Heart right ventricle (tissue), 16 donors: Measurements from ENCODE around the gene ASCC1. TPM values are rescaled to one million over a fixed set of nuclear protein-coding genes. Genes with fewer than 3 reads are reported as not detected.

Source experiments
- ATAC-seq, 8 donors: fragments of 200-7000 bp; cut with Tn5 transposase; one replicate each; pipeline ENCODE4 v1.9.1; 2020; ENCODE audit warnings: mild to moderate bottlenecking in 8 of 8, moderate library complexity in 8 of 8, moderate number of reproducible peaks in 1 of 8
- DNase-seq, 2 donors: peaks; one replicate each; pipeline ENCODE4 v3.0.0-alpha.2; 2020
- H3K27ac ChIP-seq, 10 donors: fragments of 200-600 bp; sonication (generic) in 2 of 10; one replicate each; pipeline versions ENCODE4 v1.5.0 to v1.8.0; 2020 to 2022; ENCODE audit warnings: mild to moderate bottlenecking in 3 of 10
- H3K27me3 ChIP-seq, 7 donors: fragments of 200-600 bp; one replicate each; pipeline ENCODE4 v1.8.0; 2021 to 2022; ENCODE audit warnings: mild to moderate bottlenecking in 2 of 7
- H3K36me3 ChIP-seq, 9 donors: fragments of 200-600 bp; sonication (generic) in 1 of 9; one replicate each; pipeline versions ENCODE4 v1.5.0 to v1.8.0; 2020 to 2022; ENCODE audit warnings: mild to moderate bottlenecking in 2 of 9
- H3K4me1 ChIP-seq, 9 donors: fragments of 200-600 bp; sonication (generic) in 1 of 9; one replicate each; pipeline versions ENCODE4 v1.5.0 to v1.8.0; 2020 to 2022; ENCODE audit warnings: mild to moderate bottlenecking in 4 of 9
- H3K4me3 ChIP-seq, 10 donors: fragments of 200-600 bp; sonication (generic) in 2 of 10; one replicate each; pipeline versions ENCODE4 v1.5.0 to v1.8.0; 2020 to 2022; ENCODE audit warnings: mild to moderate bottlenecking in 7 of 10, moderate library complexity in 2 of 10
- H3K9me3 ChIP-seq, 11 donors: fragments of 200-600 bp in 10 of 11; sonication (generic) in 2 of 11; one replicate each; pipeline versions ENCODE4 v1.5.0 to v1.8.0; 2013 to 2022; ENCODE audit warnings: mild to moderate bottlenecking in 2 of 11, control low read depth in 1 of 11, moderate library complexity in 1 of 11
- CTCF ChIP-seq, 9 donors: fragments of 200-600 bp; sonication (generic) in 2 of 9; IDR thresholded peaks; one replicate each; pipeline versions ENCODE4 v1.5.0 to v1.8.0; 2021 to 2022; ENCODE audit warnings: antibody characterized with exemption in 9 of 9, mild to moderate bottlenecking in 5 of 9, moderate library complexity in 1 of 9
- WGBS, 2 donors: extraction: QIAGEN DNeasy Blood & Tissue Kit; methylation state at CpG; one replicate each; pipeline ENCODE4 v1.1.7; 2013; ENCODE audit warnings: inconsistent platforms in 1 of 2; 5-methylcytosine and 5-hydroxymethylcytosine counted together
- intact Hi-C, 10 donors: fragments of 100-400 bp; cut with DNase I; formaldehyde crosslinking; loops; one replicate each; pipeline versions ENCODE4 v1.11.1 to v1.14.2; 2022
- polyA plus RNA-seq, 2 donors: library from polyadenylated mRNA; stranded (reverse); fragments of 200-250 nt; gene quantifications; one replicate each; pipeline ENCODE4 v1.2.3, GENCODE V29; 2013
- total RNA-seq, 10 donors: library from RNA; stranded (reverse); fragmentation: NEBNext Ultra II Directional in 3 of 10; extraction: Animal tissue kit (Norgen Biotek cat#: 25700) in 3 of 10; gene quantifications; one replicate each; pipeline versions ENCODE4 v1.2.1 to v1.2.4, GENCODE V29; 2021 to 2023
- donor health status: Arrhythmogenic right ventricular cardiomyopathy.
- donor health status: ischemic (EF 13 %, LVEDD 7.1; RV severe dilation, severe dysfunction).
- donor health status: healthy with polysubstance abuse.
- donor health status: DM: no; HTN: yes; CAD: no.
- donor health status: DM: no; HTN: no; CAD: no.
- donor health status: ischemic (EF 25% LVEDD 6.9; RV normal size, moderate dysfunction).
- donor health status: ischemic (EF 25% LVEDD 5.7; RV mildly dilated, moderate dysfunction).
- donor health status: healthy.
- donor health status: DM: yes; HTN: yes; CAD: no.
- donor health status: Ischemic cardiomyopathy.
- donor health status: ischemic (EF 35%, LVEDD 5.7; RV mildly dilated, moderate dysfunction).
- donor health status: nonischemic (EF 11% LVEDD 7.7; RV severe dilation, severe dysfunction).
- donor health status: DM: yes; HTN: yes; CAD: no.
- donor health status: PGD.
- donor health status: ischemic (EF 29% LVEDD 5.4; RV normal size, mild dysfunction).
- donor health status: nonischemic (EF 23%, LVEDD 6.1; RV moderate dilation, normal function).

Gene ASCC1
- total and polyA plus RNA-seq, 12 donors: 8.4 to 40.5 (median 33.0) TPM

DNA sequence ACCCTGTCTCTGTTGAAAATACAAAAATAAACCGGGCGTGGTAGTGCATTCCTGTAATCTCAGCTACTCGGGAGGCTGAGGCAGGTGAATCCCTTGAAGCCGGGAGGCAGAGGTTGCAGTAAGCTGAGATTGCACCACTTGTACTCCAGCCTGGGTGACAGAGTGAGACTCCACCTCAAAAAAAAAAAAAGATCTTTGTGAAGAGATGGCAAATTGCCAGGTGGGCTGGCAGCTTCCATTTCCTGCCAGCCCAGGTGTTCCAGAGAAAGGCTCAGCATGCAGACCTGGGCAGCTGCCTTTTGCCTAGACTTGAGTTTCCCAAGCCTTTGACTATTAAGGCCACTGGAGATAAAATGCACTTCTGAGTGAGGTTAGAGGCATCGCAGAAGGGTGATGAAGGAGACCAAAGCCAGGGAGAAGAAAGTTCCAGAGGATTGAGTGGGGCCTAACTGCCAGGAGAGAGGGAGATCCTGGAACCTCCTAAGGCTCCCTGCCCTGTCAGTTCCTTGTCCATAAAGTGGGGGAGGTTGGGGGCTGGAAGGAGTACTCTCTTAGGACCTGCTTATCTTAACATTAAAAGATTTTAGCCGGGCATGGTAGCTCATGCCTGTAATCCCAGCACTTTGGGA, 47.7 kb upstream of the ASCC1 start:
- no peak for DNase-seq
- peaks cover 14 to 49% (median 34%) of the 10 kb centered on the region in 9 donors for H3K4me1 ChIP-seq

DNA sequence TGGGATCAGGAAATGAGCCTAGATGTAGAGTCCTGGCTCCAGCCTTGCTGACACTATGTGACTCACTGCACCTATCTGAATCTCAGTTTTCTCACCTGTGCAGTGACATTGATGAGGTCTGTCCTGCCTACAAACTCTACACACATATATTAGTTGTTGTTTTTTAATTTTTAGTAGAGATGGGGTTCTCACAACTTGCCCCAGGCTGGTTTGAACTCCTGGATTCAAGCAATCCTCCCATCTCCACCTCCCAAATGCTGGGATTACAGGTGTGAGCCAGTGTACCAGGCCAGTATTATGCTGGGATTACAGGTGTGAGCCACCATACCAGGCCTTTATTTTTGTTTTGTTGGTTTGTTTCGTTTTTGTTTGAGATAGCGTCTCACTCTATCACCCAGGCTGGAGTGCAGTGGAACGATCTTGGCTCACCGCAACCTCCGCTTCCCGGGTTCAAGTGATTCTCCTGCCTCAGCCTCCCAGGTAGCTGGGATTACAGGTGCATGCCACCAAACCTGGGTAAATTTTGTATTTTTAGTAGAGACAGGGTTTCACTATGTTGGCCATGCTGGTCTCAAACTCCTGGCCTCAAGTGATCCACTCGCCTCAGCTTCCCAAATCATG, 45.8 kb upstream of the ASCC1 start:
- 93 to 97% methylated on average over 7 of the region's 7 CpGs for WGBS, 2 donors
- no peak for TF ChIP-seq CTCF (IDR thresholded peaks at IDR 0.05)

More for the DNA sequence above, 47.7 kb upstream of the ASCC1 start:
- no peak for TF ChIP-seq CTCF (IDR thresholded peaks at IDR 0.05)
- no peak for ATAC-seq
- Histone ChIP-seq H3K36me3 (no peaks in the 10 kb centered on the region), H3K27ac (no peak overlapping the region), H3K9me3 (no peaks in the 10 kb centered on the region), H3K4me3 (no peak overlapping the region), H3K27me3 (no peaks in the 10 kb centered on the region)
- intact Hi-C loops: no loop called here
- WGBS, 2 donors: 69 to 73% methylated on average over 6 of the region's 6 CpGs

DNA sequence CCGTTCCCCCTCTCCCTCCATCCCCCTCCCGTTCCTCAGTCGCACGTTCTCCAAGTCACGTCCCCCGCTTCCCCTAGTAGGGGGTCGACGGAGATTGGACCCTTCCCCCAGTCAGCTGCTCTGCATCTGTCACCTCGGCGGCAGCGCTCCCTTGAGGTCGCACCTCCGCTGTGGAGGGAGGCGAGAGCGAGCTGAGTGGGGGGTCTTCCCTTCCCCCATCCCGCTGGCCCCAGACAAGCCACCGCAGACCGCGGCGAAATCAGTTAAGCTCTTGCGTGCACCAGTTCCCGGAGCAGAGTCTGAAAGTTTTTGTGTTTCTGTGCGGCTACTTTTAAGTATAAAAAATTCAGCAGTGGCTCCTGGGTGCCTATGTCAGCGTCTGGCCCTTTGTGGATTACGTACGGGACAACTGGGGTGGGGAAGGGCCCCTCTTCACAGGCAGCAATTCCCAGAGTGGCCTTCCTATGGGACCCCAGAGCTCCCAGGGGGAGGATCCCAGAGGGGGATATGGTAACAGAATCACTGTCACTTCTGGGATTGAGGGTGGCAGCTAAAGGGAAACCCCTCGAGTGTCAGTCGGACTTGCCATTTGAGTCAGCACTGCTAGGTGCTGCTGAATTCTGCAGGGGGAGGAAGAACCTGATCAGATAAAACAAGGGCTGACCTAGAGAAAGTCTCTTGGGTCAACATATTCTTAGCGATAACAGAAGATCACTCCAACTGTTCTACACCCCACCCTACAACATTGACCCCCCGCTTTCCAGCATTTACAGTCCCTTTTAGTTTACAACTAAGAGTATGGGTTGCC, 45.1 kb upstream of the ASCC1 start:
- intact Hi-C loops: loop anchor here in 1 of 10 donors (1.0 kb wide), 1 partner anchor 12 kb away; the partner anchor contains the start of gene DDIT4

More for the DNA sequence above, 45.8 kb upstream of the ASCC1 start:
- intact Hi-C loops: no loop called here
- H3K36me3 ChIP-seq: no peaks in the 10 kb centered on the region
- H3K9me3 ChIP-seq: no peaks in the 10 kb centered on the region
- H3K4me3 ChIP-seq: peak overlapping the region in 1 of 10 donors; percentile 55
- no peaks in the 10 kb centered on the region for H3K27me3 ChIP-seq
- ATAC-seq: no peak
- no peak for DNase-seq
- H3K27ac ChIP-seq: peak overlapping the region in 9 of 10 donors; percentile 84 to 97 (median 93)
- H3K4me1 ChIP-seq: peaks cover 16 to 66% (median 47%) of the 10 kb centered on the region in 9 donors

More for the DNA sequence above, 45.1 kb upstream of the ASCC1 start:
- 4% methylated on average over 30 of the region's 30 CpGs for WGBS, 2 donors
- no peaks in the 10 kb centered on the region for H3K27me3 ChIP-seq
- H3K4me3 ChIP-seq: peak overlapping the region; percentile 18 to 61 (median 55)
- ATAC-seq: peak; percentile 0 to 23 (median 4)
- H3K27ac ChIP-seq: peak overlapping the region; percentile 84 to 97 (median 93)
- no peaks in the 10 kb centered on the region for H3K9me3 ChIP-seq
- H3K4me1 ChIP-seq: peaks cover 17 to 73% (median 54%) of the 10 kb centered on the region in 9 donors
- H3K36me3 ChIP-seq: no peaks in the 10 kb centered on the region
- TF ChIP-seq CTCF (IDR thresholded peaks at IDR 0.05): peak in 3 of 9 donors; percentile 4 to 22 (median 12)
- DNase-seq: no peak
